ENCODE results near the gene RSRC1.

- no peak for TF ChIP-seq CTCF (conservative IDR thresholded peaks at IDR 0.05; ENCODE audit: low read length)
- no peak for TF ChIP-seq EZH2phosphoT487 (IDR thresholded peaks at IDR 0.05; ENCODE audit: borderline replicate concordance, low read depth, low read length)
These were observed 185.9 kb downstream of the RSRC1 start for GRCh38 chr3:158295771-158296170.
